ENCODE data around the gene RASAL3. TPM values are rescaled to one million over a fixed set of nuclear protein-coding genes. Genes with fewer than 3 reads are reported as not detected.

The RASAL3 gene

DNA sequence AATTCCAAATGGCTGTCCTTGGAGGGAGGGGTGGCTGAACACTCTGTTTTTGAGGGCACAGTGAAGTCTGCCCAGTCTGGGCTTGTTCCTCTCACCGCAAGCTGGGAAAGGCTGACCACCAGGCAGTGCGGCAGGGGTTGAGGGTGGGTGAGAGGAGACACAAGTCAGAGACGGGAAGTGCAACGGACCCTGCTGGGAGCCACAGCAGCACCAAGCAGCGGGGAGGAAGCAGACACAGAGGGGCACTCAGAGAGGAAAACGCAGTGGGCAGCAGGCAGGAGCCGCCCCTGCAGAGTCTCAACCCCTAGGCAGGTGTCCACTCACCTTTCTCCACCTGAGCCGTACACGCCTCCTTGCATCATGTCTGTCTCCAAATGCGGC, 61.2 kb downstream of the RASAL3 start:
- H4K5ac ChIP-seq (ENCODE audit: low read length), result no peak overlapping the region
- H3K79me1 ChIP-seq (ENCODE audit: low read length), result peaks cover 30% of the 10 kb centered on the region
- no peak overlapping the region for H3K27ac ChIP-seq (ENCODE audit: low read depth, low read length)
- H3K18ac ChIP-seq (ENCODE audit: low read length), result no peak overlapping the region
- no peak overlapping the region for H3K4me3 ChIP-seq (ENCODE audit: low read length)
- H3K4me1 ChIP-seq (ENCODE audit: control insufficient read depth, low read depth, low read length), result no peaks in the 10 kb centered on the region
- no peak overlapping the region for H3K9ac ChIP-seq (ENCODE audit: low read length)
- no CpG with 5 or more reads among the region's 10 CpGs for WGBS (ENCODE audit: extremely low coverage, insufficient coverage, low lambda C conversion rate)
- H2BK15ac ChIP-seq (replicated peaks; ENCODE audit: low read depth), result no peak overlapping the region
- peaks cover 7% of the 10 kb centered on the region for H3K36me3 ChIP-seq (ENCODE audit: control insufficient read depth, insufficient read depth, low read length)
- no peak for DNase-seq
- H2BK120ac ChIP-seq (ENCODE audit: low read depth, low read length), result no peak overlapping the region
- no peak overlapping the region for H2AK5ac ChIP-seq (ENCODE audit: low read length)
- H3K56ac ChIP-seq (ENCODE audit: low read length), result no peak overlapping the region
- H3K4ac ChIP-seq (ENCODE audit: low read depth, low read length), result no peak overlapping the region
- H4K8ac ChIP-seq (ENCODE audit: low read depth, low read length), result no peak overlapping the region
- H2BK5ac ChIP-seq (ENCODE audit: low read length), result no peak overlapping the region
- H3K4me2 ChIP-seq (ENCODE audit: low read length), result no peak overlapping the region
- no peak overlapping the region for H3K23ac ChIP-seq (ENCODE audit: low read length)
- peaks cover 59% of the 10 kb centered on the region for H3K79me2 ChIP-seq (ENCODE audit: control insufficient read depth, insufficient read depth, low read length)
- no peaks in the 10 kb centered on the region for H3K27me3 ChIP-seq (ENCODE audit: insufficient read depth, low read length, poor library complexity)

- H3K4me1 ChIP-seq (ENCODE audit: control insufficient read depth, low read depth, low read length), result no peaks in the 10 kb centered on the region
- H3K79me2 ChIP-seq (ENCODE audit: control insufficient read depth, insufficient read depth, low read length), result peaks cover 55% of the 10 kb centered on the region
- WGBS (ENCODE audit: extremely low coverage, insufficient coverage, low lambda C conversion rate), result no CpG with 5 or more reads among the region's 15 CpGs
- no peak overlapping the region for H4K5ac ChIP-seq (ENCODE audit: low read length)
- no peak for DNase-seq
- no peak overlapping the region for H3K4me3 ChIP-seq (ENCODE audit: low read length)
- H2AK5ac ChIP-seq (ENCODE audit: low read length), result no peak overlapping the region
- H3K36me3 ChIP-seq (ENCODE audit: control insufficient read depth, insufficient read depth, low read length), result peaks cover 10% of the 10 kb centered on the region
- H2BK5ac ChIP-seq (ENCODE audit: low read length), result no peak overlapping the region
- H3K27me3 ChIP-seq (ENCODE audit: insufficient read depth, low read length, poor library complexity), result no peaks in the 10 kb centered on the region
- H4K8ac ChIP-seq (ENCODE audit: low read depth, low read length), result no peak overlapping the region
- H3K23ac ChIP-seq (ENCODE audit: low read length), result no peak overlapping the region
- no peak overlapping the region for H2BK120ac ChIP-seq (ENCODE audit: low read depth, low read length)
- peaks cover 30% of the 10 kb centered on the region for H3K79me1 ChIP-seq (ENCODE audit: low read length)
- H3K27ac ChIP-seq (ENCODE audit: low read depth, low read length), result no peak overlapping the region
- H3K4me2 ChIP-seq (ENCODE audit: low read length), result no peak overlapping the region
- H3K18ac ChIP-seq (ENCODE audit: low read length), result no peak overlapping the region
- H3K9ac ChIP-seq (ENCODE audit: low read length), result no peak overlapping the region
- no peak overlapping the region for H3K56ac ChIP-seq (ENCODE audit: low read length)
- no peak overlapping the region for H3K4ac ChIP-seq (ENCODE audit: low read depth, low read length)
- H2BK15ac ChIP-seq (replicated peaks; ENCODE audit: low read depth), result no peak overlapping the region
These were observed 61.8 kb downstream of the RASAL3 start for GRCh38 chr19:15402411-15403150.

Small RNA genes within 50 kb of the gene (small RNA-seq; reads per million reads assigned to genes)
- gene MIR1470 (ENCODE audit: insufficient read depth), result not detected
